Tibial artery (tissue), 4 donors: ENCODE results near the gene OR6C4.
"Not testable (repeated sequence)": the region's sequence is repeated elsewhere in the genome, so short reads cannot be mapped to it uniquely, and the experiment has no call there.

Experiments
- DNase-seq, 2 donors: peaks; one replicate each; pipeline ENCODE4 v3.0.0-alpha.2; 2019
- H3K27ac ChIP-seq, 2 donors: fragments of 200-600 bp; sonication (generic) in 1 of 2; 1 replicate in 1 of 2; 2 replicates in 1 of 2; pipeline ENCODE4 v1.5.1; 2018 to 2019; ENCODE audit warnings: mild to moderate bottlenecking in 1 of 2
- H3K27me3 ChIP-seq, 2 donors: fragments of 200-600 bp; sonication (generic) in 1 of 2; one replicate each; pipeline versions ENCODE4 v1.5.1 to v1.6.0; 2016 to 2019
- H3K36me3 ChIP-seq, 3 donors: fragments of 200-600 bp; sonication (generic) in 2 of 3; one replicate each; pipeline ENCODE4 v1.5.1; 2016 to 2019; ENCODE audit warnings: mild to moderate bottlenecking in 2 of 3
- H3K4me1 ChIP-seq, 4 donors: fragments of 200-600 bp; sonication (generic) in 2 of 4; 1 replicate in 3 of 4; 2 replicates in 1 of 4; pipeline ENCODE4 v1.5.1; 2016 to 2019
- H3K4me3 ChIP-seq, 2 donors: fragments of 200-600 bp; sonication (generic) in 1 of 2; 1 replicate in 1 of 2; 2 replicates in 1 of 2; pipeline ENCODE4 v1.5.1; 2018 to 2019; ENCODE audit warnings: mild to moderate bottlenecking in 2 of 2
- H3K9me3 ChIP-seq, 3 donors: fragments of 200-600 bp; sonication (generic) in 1 of 3; one replicate each; pipeline ENCODE4 v1.5.1; 2016 to 2019
- CTCF ChIP-seq, 2 experiments: fragments of 200-600 bp in 1 of 2; fragments of 450-650 bp in 1 of 2; IDR thresholded peaks; one replicate each; pipeline ENCODE4 v1.5.1; 2017 to 2019; ENCODE audit warnings: antibody characterized with exemption in 2 of 2, mild to moderate bottlenecking in 1 of 2, moderate library complexity in 1 of 2
- intact Hi-C: fragments of 100-400 bp; cut with DNase I; formaldehyde crosslinking; loops from one replicate; pipeline ENCODE4 v1.15.0; 2023; ENCODE audit warnings: low total_unique reads

OR6C4 gene

GRCh38 chr12:55548756-55549155 lies 646 bp upstream of the OR6C4 start:
- Histone ChIP-seq H3K36me3 (no peaks in the 10 kb centered on the region), H3K4me3 (no peak overlapping the region), H3K27me3 (no peaks in the 10 kb centered on the region), H3K4me1 (no peaks in the 10 kb centered on the region), H3K9me3 (no peaks in the 10 kb centered on the region), H3K27ac (no peak overlapping the region)
- no peak for TF ChIP-seq CTCF (IDR thresholded peaks at IDR 0.05)
- intact Hi-C loops: no loop called here
- DNase-seq: no peak

- H3K4me1 ChIP-seq: no peaks in the 10 kb centered on the region
- no peak for DNase-seq
- no peak overlapping the region for H3K4me3 ChIP-seq
- TF ChIP-seq CTCF (IDR thresholded peaks at IDR 0.05): no peak
- H3K9me3 ChIP-seq: peaks cover 5 to 18% (median 11%) of the 10 kb centered on the region in 3 donors
- no peaks in the 10 kb centered on the region for H3K27me3 ChIP-seq
- H3K27ac ChIP-seq: no peak overlapping the region
- no peaks in the 10 kb centered on the region for H3K36me3 ChIP-seq
- intact Hi-C loops: no loop called here
These were observed 4.9 kb downstream of the OR6C4 start for GRCh38 chr12:55554296-55554695.

GRCh38 chr12:55570060-55570459 lies 20.7 kb downstream of the OR6C4 start:
- DNase-seq, intact Hi-C loops, H3K4me3 ChIP-seq, H3K27me3 ChIP-seq, H3K27ac ChIP-seq, H3K4me1 ChIP-seq, H3K36me3 ChIP-seq: not testable (repeated sequence)
- H3K9me3 ChIP-seq: peaks cover 5 to 29% (median 21%) of the 10 kb centered on the region in 3 donors

GRCh38 chr12:55570689-55571088 lies 21.3 kb downstream of the OR6C4 start:
- peaks cover 5 to 29% (median 21%) of the 10 kb centered on the region in 3 donors for H3K9me3 ChIP-seq
- H3K4me3 ChIP-seq, H3K27ac ChIP-seq, H3K36me3 ChIP-seq, H3K27me3 ChIP-seq, intact Hi-C loops, H3K4me1 ChIP-seq, DNase-seq: not testable (repeated sequence)

GRCh38 chr12:55572168-55572567 lies 22.8 kb downstream of the OR6C4 start, which contains the start of gene OR2AP1:
OR2AP1 (plus strand) TSS chr12:55572468; CDS start chr12:55574415, 1,947 bp downstream.
- Histone ChIP-seq H3K4me1 (no peaks in the 10 kb centered on the region), H3K27me3 (no peaks in the 10 kb centered on the region), H3K27ac (no peak within 1 kb of the TSS), H3K36me3 (no peaks in the 10 kb centered on the region), H3K9me3 (peaks cover 5 to 29% (median 21%) of the 10 kb centered on the region in 3 donors), H3K4me3 (no peak within 1 kb of the TSS)
- DNase-seq: no peak
- intact Hi-C loops: no loop called here
- no peak for TF ChIP-seq CTCF (IDR thresholded peaks at IDR 0.05)

- H3K4me3 ChIP-seq: no peak overlapping the region
- no peak for TF ChIP-seq CTCF (IDR thresholded peaks at IDR 0.05)
- no peak for DNase-seq
These were observed 32.7 kb downstream of the OR6C4 start for GRCh38 chr12:55582066-55582465.

GRCh38 chr12:55585817-55586216 lies 36.4 kb downstream of the OR6C4 start:
- H3K4me3 ChIP-seq: no peak overlapping the region
- TF ChIP-seq CTCF (IDR thresholded peaks at IDR 0.05): no peak
- H3K36me3 ChIP-seq: no peaks in the 10 kb centered on the region
- H3K27me3 ChIP-seq: no peaks in the 10 kb centered on the region
- DNase-seq: no peak
- intact Hi-C loops: no loop called here
- no peaks in the 10 kb centered on the region for H3K4me1 ChIP-seq
- H3K9me3 ChIP-seq: peaks cover 0 to 5% (median 0%) of the 10 kb centered on the region in 3 donors
- H3K27ac ChIP-seq: no peak overlapping the region

More at GRCh38 chr12:55582066-55582465, 32.7 kb downstream of the OR6C4 start:
- intact Hi-C loops: no loop called here
- H3K9me3 ChIP-seq: peaks cover 0 to 5% (median 0%) of the 10 kb centered on the region in 3 donors
- H3K4me1 ChIP-seq: no peaks in the 10 kb centered on the region
- no peaks in the 10 kb centered on the region for H3K36me3 ChIP-seq
- no peaks in the 10 kb centered on the region for H3K27me3 ChIP-seq
- no peak overlapping the region for H3K27ac ChIP-seq

GRCh38 chr12:55590152-55590551 lies 40.8 kb downstream of the OR6C4 start:
- H3K9me3 ChIP-seq, H3K27ac ChIP-seq, H3K27me3 ChIP-seq, DNase-seq, intact Hi-C loops, H3K4me3 ChIP-seq, H3K36me3 ChIP-seq, H3K4me1 ChIP-seq: not testable (repeated sequence)
